ENCODE results near the gene SGMS2.

GRCh38 chr4:107939307-107939706 is 114.6 kb downstream of the SGMS2 start:
- no peak for TF ChIP-seq CTCF (IDR thresholded peaks at IDR 0.05; ENCODE audit: low read length)
- no peak for TF ChIP-seq EZH2 (optimal IDR thresholded peaks at IDR 0.05; ENCODE audit: low read depth, low read length)
- no peak for TF ChIP-seq EZH2phosphoT487 (IDR thresholded peaks at IDR 0.05; ENCODE audit: low read length)
